Thoracic aorta (tissue), 2 donors: ENCODE measurements around the gene NCK1. TPM values are rescaled to one million over a fixed set of nuclear protein-coding genes. Genes with fewer than 3 reads are reported as not detected.

Experiments
- ATAC-seq: fragments of 150-250 bp; one replicate; pipeline ENCODE4 v1.8.0; 2017; ENCODE audit warnings: low read depth; ENCODE audit not compliant: insufficient number of reproducible peaks, low FRiP score
- DNase-seq: peaks from one replicate; pipeline ENCODE4 v3.0.0-alpha.2; 2020; ENCODE audit warnings: low spot score
- H3K27ac ChIP-seq, 2 donors: fragments of 200-600 bp; sonication (generic); 1 replicate in 1 of 2; 2 replicates in 1 of 2; pipeline ENCODE4 v1.5.1; 2016; ENCODE audit warnings: mild to moderate bottlenecking in 2 of 2, moderate library complexity in 2 of 2
- H3K27me3 ChIP-seq: fragments of 200-600 bp; sonication (generic); replicated peaks from 2 replicates; pipeline ENCODE4 v1.6.0; 2016; ENCODE audit warnings: mild to moderate bottlenecking; ENCODE audit not compliant: insufficient read depth
- H3K36me3 ChIP-seq: fragments of 200-600 bp; sonication (generic); one replicate; pipeline ENCODE4 v1.5.1; 2016
- H3K4me1 ChIP-seq, 2 donors: fragments of 200-600 bp; sonication (generic); 1 replicate in 1 of 2; 2 replicates in 1 of 2; pipeline versions ENCODE4 v1.5.1 to v1.6.0; 2016; ENCODE audit warnings: low read depth in 2 of 2, mild to moderate bottlenecking in 1 of 2; ENCODE audit not compliant: control insufficient read depth in 1 of 2
- H3K4me3 ChIP-seq: fragments of 200-600 bp; sonication (generic); 2 replicates; pipeline ENCODE4 v1.5.1; 2016; ENCODE audit warnings: mild to moderate bottlenecking
- H3K9me3 ChIP-seq: fragments of 200-600 bp; sonication (generic); 2 replicates; pipeline ENCODE4 v1.5.1; 2016
- CTCF ChIP-seq: fragments of 200-600 bp; sonication (generic); IDR thresholded peaks from one replicate; pipeline ENCODE4 v1.5.1; 2019; ENCODE audit warnings: antibody characterized with exemption
- total RNA-seq, 2 donors: library from RNA; depleted of rRNA; stranded (reverse); fragments of >200 nt; gene quantifications; one replicate each; pipeline versions ENCODE4 v1.1.0 to v1.2.3, GENCODE V29; 2016

Gene NCK1
- total RNA-seq, 2 donors from 2014 or later = 31.5 to 41.5 TPM

DNA sequence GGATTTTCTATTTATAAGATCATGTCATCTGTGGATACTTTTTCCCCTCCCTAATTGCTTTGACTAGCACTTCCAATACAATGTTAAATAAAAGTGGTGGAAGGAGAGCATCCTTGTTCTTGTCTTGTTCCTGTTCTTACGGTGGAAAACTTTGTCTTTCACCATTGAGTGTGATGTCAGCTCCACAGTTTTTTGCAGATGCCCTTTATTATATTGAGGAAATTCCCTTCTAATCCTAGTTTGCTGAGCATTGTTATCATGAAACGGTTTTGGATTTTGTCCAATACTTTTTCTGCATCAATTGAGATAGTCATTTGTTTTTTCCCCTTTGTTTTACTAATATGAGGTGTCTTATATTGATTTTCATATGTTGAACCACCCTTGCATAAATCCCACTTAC lies 75.8 kb downstream of the NCK1 start:
- ATAC-seq = no peak
- H3K27me3 ChIP-seq = no peaks in the 10 kb centered on the region
- no peak for TF ChIP-seq CTCF
- H3K9me3 ChIP-seq = no peaks in the 10 kb centered on the region
- H3K4me1 ChIP-seq = peaks cover 0 to 15% of the 10 kb centered on the region in 2 donors
- no peak overlapping the region for H3K4me3 ChIP-seq
- no peak for DNase-seq
- no peaks in the 10 kb centered on the region for H3K36me3 ChIP-seq
- H3K27ac ChIP-seq = no peak overlapping the region

GRCh38 chr3:136938334-136938733 lies 76.3 kb downstream of the NCK1 start:
- H3K27me3 ChIP-seq = no peaks in the 10 kb centered on the region
- H3K4me1 ChIP-seq = peaks cover 0 to 10% of the 10 kb centered on the region in 2 donors
- no peaks in the 10 kb centered on the region for H3K9me3 ChIP-seq
- no peak for TF ChIP-seq CTCF
- H3K27ac ChIP-seq = no peak overlapping the region
- DNase-seq (no peak), ATAC-seq (no peak)
- no peaks in the 10 kb centered on the region for H3K36me3 ChIP-seq
- no peak overlapping the region for H3K4me3 ChIP-seq

- TF ChIP-seq CTCF = no peak
- H3K27me3 ChIP-seq = no peaks in the 10 kb centered on the region
- H3K9me3 ChIP-seq = no peaks in the 10 kb centered on the region
- DNase-seq = no peak
- no peaks in the 10 kb centered on the region for H3K36me3 ChIP-seq
- no peak overlapping the region for H3K27ac ChIP-seq
- H3K4me1 ChIP-seq = peaks cover 0 to 9% of the 10 kb centered on the region in 2 donors
- ATAC-seq = no peak
- H3K4me3 ChIP-seq = no peak overlapping the region
These were observed 77.5 kb downstream of the NCK1 start for GRCh38 chr3:136939489-136939888.

- no peak overlapping the region for H3K4me3 ChIP-seq
- TF ChIP-seq CTCF = no peak
- H3K9me3 ChIP-seq = no peaks in the 10 kb centered on the region
- DNase-seq = no peak
- no peak for ATAC-seq
- H3K4me1 ChIP-seq = peaks cover 0 to 9% of the 10 kb centered on the region in 2 donors
- H3K27me3 ChIP-seq = no peaks in the 10 kb centered on the region
- H3K27ac ChIP-seq = no peak overlapping the region
- H3K36me3 ChIP-seq = no peaks in the 10 kb centered on the region
These were observed 80.8 kb downstream of the NCK1 start for GRCh38 chr3:136942803-136943202.

DNA sequence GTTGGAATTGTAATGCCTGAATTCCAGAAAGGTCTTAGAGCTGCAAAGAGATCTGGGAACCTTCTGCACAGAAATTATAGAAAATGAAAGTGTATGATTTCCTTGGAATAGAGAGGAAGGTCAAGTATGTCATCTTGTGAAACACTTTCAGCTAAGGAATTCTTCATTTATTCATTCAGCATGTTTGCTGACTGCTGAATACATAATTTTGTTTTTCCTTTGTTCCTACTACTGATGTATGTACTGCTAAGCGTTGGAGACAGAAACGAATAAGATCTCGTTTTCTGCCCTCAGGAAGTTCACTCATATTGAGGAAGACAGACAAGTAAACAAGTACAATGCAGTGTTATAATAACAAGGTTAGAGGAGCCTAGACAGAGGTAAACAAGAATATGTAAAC lies 81.4 kb downstream of the NCK1 start:
- DNase-seq (no peak), ATAC-seq (no peak)
- Histone ChIP-seq H3K9me3 (no peaks in the 10 kb centered on the region), H3K27me3 (no peaks in the 10 kb centered on the region), H3K36me3 (no peaks in the 10 kb centered on the region), H3K4me1 (peaks cover 0 to 5% of the 10 kb centered on the region in 2 donors), H3K4me3 (no peak overlapping the region), H3K27ac (no peak overlapping the region)
- no peak for TF ChIP-seq CTCF
